ENCODE measurements around the gene SLC35A5. TPM values are rescaled to one million over a fixed set of nuclear protein-coding genes. Genes with fewer than 3 reads are reported as not detected.
A peak's percentile ranks its signal among the peaks of the same experiment; 100 is the strongest.

Gene SLC35A5
- polyA plus RNA-seq (2012; ENCODE audit: insufficient read length, low read depth): 7.1 TPM

GRCh38 chr3:112561734-112562529 lies at the start of gene SLC35A5, which contains the start of gene ATG3:
Gene SLC35A5, plus strand, starts transcription at chr3:112562045. Its CDS starts 1,359 bp downstream, at chr3:112563404.
Gene ATG3, minus strand, starts transcription at chr3:112561962. Its CDS starts 434 bp downstream, at chr3:112561528.
- peak; percentile 35; the same call in 1 of the 2 replicates for TF ChIP-seq TAF1 (IDR thresholded peaks at IDR 0.05; ENCODE audit: borderline replicate concordance, insufficient read depth, low read length)
- TF ChIP-seq POLR2AphosphoS5 (IDR thresholded peaks at IDR 0.05; ENCODE audit: low read depth, low read length): peak; percentile 25; the same call in 1 of the 2 replicates
- TF ChIP-seq FOXP2 (optimal IDR thresholded peaks at IDR 0.05; ENCODE audit: borderline replicate concordance, extremely low read depth, extremely low read length, insufficient read depth): no peak

GRCh38 chr3:112512320-112512719 lies 49.5 kb upstream of the SLC35A5 start:
- TF ChIP-seq, protein P1, sequence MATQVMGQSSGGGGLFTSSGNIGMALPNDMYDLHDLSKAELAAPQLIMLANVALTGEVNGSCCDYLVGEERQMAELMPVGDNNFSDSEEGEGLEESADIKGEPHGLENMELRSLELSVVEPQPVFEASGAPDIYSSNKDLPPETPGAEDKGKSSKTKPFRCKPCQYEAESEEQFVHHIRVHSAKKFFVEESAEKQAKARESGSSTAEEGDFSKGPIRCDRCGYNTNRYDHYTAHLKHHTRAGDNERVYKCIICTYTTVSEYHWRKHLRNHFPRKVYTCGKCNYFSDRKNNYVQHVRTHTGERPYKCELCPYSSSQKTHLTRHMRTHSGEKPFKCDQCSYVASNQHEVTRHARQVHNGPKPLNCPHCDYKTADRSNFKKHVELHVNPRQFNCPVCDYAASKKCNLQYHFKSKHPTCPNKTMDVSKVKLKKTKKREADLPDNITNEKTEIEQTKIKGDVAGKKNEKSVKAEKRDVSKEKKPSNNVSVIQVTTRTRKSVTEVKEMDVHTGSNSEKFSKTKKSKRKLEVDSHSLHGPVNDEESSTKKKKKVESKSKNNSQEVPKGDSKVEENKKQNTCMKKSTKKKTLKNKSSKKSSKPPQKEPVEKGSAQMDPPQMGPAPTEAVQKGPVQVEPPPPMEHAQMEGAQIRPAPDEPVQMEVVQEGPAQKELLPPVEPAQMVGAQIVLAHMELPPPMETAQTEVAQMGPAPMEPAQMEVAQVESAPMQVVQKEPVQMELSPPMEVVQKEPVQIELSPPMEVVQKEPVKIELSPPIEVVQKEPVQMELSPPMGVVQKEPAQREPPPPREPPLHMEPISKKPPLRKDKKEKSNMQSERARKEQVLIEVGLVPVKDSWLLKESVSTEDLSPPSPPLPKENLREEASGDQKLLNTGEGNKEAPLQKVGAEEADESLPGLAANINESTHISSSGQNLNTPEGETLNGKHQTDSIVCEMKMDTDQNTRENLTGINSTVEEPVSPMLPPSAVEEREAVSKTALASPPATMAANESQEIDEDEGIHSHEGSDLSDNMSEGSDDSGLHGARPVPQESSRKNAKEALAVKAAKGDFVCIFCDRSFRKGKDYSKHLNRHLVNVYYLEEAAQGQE (IDR thresholded peaks at IDR 0.05; ENCODE audit: insufficient read depth in 1 of 2, low read depth in 2 of 2, low read length in 2 of 2): no peak
- TF ChIP-seq TAF1 (IDR thresholded peaks at IDR 0.05; ENCODE audit: borderline replicate concordance, insufficient read depth, low read length): no peak
- no peak for TF ChIP-seq SIN3A (IDR thresholded peaks at IDR 0.05; ENCODE audit: borderline replicate concordance, insufficient read depth, low read length)
- TF ChIP-seq FOXP2 (optimal IDR thresholded peaks at IDR 0.05; ENCODE audit: borderline replicate concordance, extremely low read depth, extremely low read length, insufficient read depth): no peak
- TF ChIP-seq POLR2AphosphoS5 (IDR thresholded peaks at IDR 0.05; ENCODE audit: low read depth, low read length): no peak

- TF ChIP-seq POLR2AphosphoS5 (IDR thresholded peaks at IDR 0.05; ENCODE audit: low read depth, low read length): no peak
These were observed 47.2 kb upstream of the SLC35A5 start for GRCh38 chr3:112514527-112515128.

DNA sequence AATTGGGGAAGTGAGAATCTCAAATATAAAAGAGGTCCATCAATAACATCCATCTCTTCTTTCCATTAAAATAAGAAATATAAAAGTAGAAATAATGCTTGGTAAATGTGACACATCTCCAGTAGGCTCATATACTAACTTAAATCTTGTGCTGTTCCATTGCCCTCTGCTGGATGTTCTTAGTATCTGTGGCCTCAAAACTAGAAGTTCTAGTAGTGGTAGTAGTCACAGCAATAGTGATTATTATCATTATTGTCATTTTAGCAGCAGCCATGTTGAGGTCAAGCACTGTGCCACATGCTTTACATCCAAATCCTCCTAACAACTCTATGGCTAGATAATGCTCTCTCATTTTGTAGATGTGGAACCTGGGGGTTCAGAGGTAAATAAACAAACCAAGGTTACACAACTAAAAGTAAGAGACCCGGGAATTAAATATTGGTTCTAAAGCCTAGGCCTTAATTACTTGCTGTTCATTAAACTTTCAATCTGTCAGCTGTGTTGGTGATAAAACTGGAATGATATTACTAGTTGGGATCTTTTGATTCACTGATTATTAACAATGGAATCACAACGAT lies 42.3 kb upstream of the SLC35A5 start:
- TF ChIP-seq FOXP2 (optimal IDR thresholded peaks at IDR 0.05; ENCODE audit: borderline replicate concordance, extremely low read depth, extremely low read length, insufficient read depth) (no peak), POLR2AphosphoS5 (IDR thresholded peaks at IDR 0.05; ENCODE audit: low read depth, low read length) (no peak), SIN3A (IDR thresholded peaks at IDR 0.05; ENCODE audit: borderline replicate concordance, insufficient read depth, low read length) (no peak), TAF1 (IDR thresholded peaks at IDR 0.05; ENCODE audit: borderline replicate concordance, insufficient read depth, low read length) (no peak)
- TF ChIP-seq, protein P1 (IDR thresholded peaks at IDR 0.05; ENCODE audit: insufficient read depth in 1 of 2, low read depth in 2 of 2, low read length in 2 of 2): no peak

- TF ChIP-seq, protein P1 (IDR thresholded peaks at IDR 0.05; ENCODE audit: insufficient read depth in 1 of 2, low read depth in 2 of 2, low read length in 2 of 2): no peak
- TF ChIP-seq SIN3A (IDR thresholded peaks at IDR 0.05; ENCODE audit: borderline replicate concordance, insufficient read depth, low read length) (no peak), TAF1 (IDR thresholded peaks at IDR 0.05; ENCODE audit: borderline replicate concordance, insufficient read depth, low read length) (no peak), FOXP2 (optimal IDR thresholded peaks at IDR 0.05; ENCODE audit: borderline replicate concordance, extremely low read depth, extremely low read length, insufficient read depth) (no peak), POLR2AphosphoS5 (IDR thresholded peaks at IDR 0.05; ENCODE audit: low read depth, low read length) (no peak)
These were observed 31.3 kb upstream of the SLC35A5 start for GRCh38 chr3:112530573-112530972.
